H9 (cell line): ENCODE measurements around the gene ADM. TPM values are rescaled to one million over a fixed set of nuclear protein-coding genes. Genes with fewer than 3 reads are reported as not detected.

Experiments used
- DNase-seq: peaks from one replicate; pipeline ENCODE4 v3.0.0-alpha.2; 2017
- H2AFZ ChIP-seq: one replicate; pipeline ENCODE4 v1.6.1; 2013; ENCODE audit warnings: mild to moderate bottlenecking, low read length, control low read depth, moderate library complexity
- H2AK5ac ChIP-seq: 2 replicates; pipeline ENCODE4 v1.6.1; 2013; ENCODE audit warnings: low read length, control low read depth, mixed read lengths; ENCODE audit not compliant: insufficient read length
- H2BK120ac ChIP-seq: one replicate; pipeline ENCODE4 v1.6.1; 2013; ENCODE audit warnings: low read depth, mild to moderate bottlenecking, low read length, control low read depth, inconsistent platforms; ENCODE audit not compliant: poor library complexity, severe bottlenecking
- H2BK12ac ChIP-seq: 2 replicates; pipeline ENCODE4 v1.6.1; 2013; ENCODE audit warnings: low read length, control low read depth, mixed read lengths, low read depth; ENCODE audit not compliant: insufficient read length
- H2BK15ac ChIP-seq: 2 replicates; pipeline ENCODE4 v1.6.1; 2013; ENCODE audit warnings: low read depth, low read length, control low read depth
- H2BK20ac ChIP-seq: one replicate; pipeline ENCODE4 v1.6.1; 2013; ENCODE audit warnings: low read depth, mild to moderate bottlenecking, low read length, control low read depth, inconsistent platforms; ENCODE audit not compliant: poor library complexity, severe bottlenecking
- H2BK5ac ChIP-seq: 2 replicates; pipeline ENCODE4 v1.6.1; 2013; ENCODE audit warnings: low read length, control low read depth, mixed read lengths; ENCODE audit not compliant: insufficient read length
- H3K14ac ChIP-seq: 2 replicates; pipeline ENCODE4 v1.6.1; 2013; ENCODE audit warnings: low read length, control low read depth; ENCODE audit not compliant: insufficient read depth
- H3K18ac ChIP-seq: 2 replicates; pipeline ENCODE4 v1.6.1; 2013; ENCODE audit warnings: low read depth, mild to moderate bottlenecking, mixed read lengths, low read length, control low read depth; ENCODE audit not compliant: insufficient read length
- H3K23ac ChIP-seq: 2 replicates; pipeline ENCODE4 v1.6.1; 2013; ENCODE audit warnings: low read length, control low read depth, mixed read lengths, low read depth; ENCODE audit not compliant: insufficient read length
- H3K23me2 ChIP-seq: 2 replicates; pipeline ENCODE4 v1.6.1; 2013; ENCODE audit warnings: low read depth, mild to moderate bottlenecking, mixed read lengths, low read length, control low read depth; ENCODE audit not compliant: insufficient read length, poor library complexity, severe bottlenecking
- H3K27ac ChIP-seq: 2 replicates; pipeline ENCODE4 v1.5.1; 2013; ENCODE audit warnings: low read length, control low read depth, mixed read lengths, low read depth; ENCODE audit not compliant: insufficient read length
- H3K27me3 ChIP-seq: 2 replicates; pipeline ENCODE4 v1.6.1; 2013; ENCODE audit warnings: low read length, control low read depth, inconsistent platforms; ENCODE audit not compliant: insufficient read depth
- H3K4ac ChIP-seq: 2 replicates; pipeline ENCODE4 v1.6.1; 2013; ENCODE audit warnings: low read depth, mild to moderate bottlenecking, control low read depth, inconsistent platforms, low read length, moderate library complexity
- H3K4me1 ChIP-seq: 2 replicates; pipeline ENCODE4 v1.6.1; 2013; ENCODE audit warnings: low read length, control low read depth, inconsistent platforms; ENCODE audit not compliant: insufficient read depth
- H3K4me2 ChIP-seq: 2 replicates; pipeline ENCODE4 v1.6.1; 2013; ENCODE audit warnings: low read length, control low read depth, mixed read lengths; ENCODE audit not compliant: insufficient read length, insufficient read depth
- H3K56ac ChIP-seq: 2 replicates; pipeline ENCODE4 v1.6.1; 2013; ENCODE audit warnings: low read depth, mild to moderate bottlenecking, mixed read lengths, low read length, control low read depth; ENCODE audit not compliant: insufficient read length
- H3K79me1 ChIP-seq: 2 replicates; pipeline ENCODE4 v1.6.1; 2013; ENCODE audit warnings: low read depth, mild to moderate bottlenecking, moderate library complexity, low read length, control low read depth, inconsistent platforms; ENCODE audit not compliant: insufficient read depth, poor library complexity, severe bottlenecking
- H3K79me2 ChIP-seq: 2 replicates; pipeline ENCODE4 v1.6.1; 2013; ENCODE audit warnings: low read length, control low read depth, inconsistent platforms; ENCODE audit not compliant: insufficient read depth
- H3K9ac ChIP-seq: 2 replicates; pipeline ENCODE4 v1.6.1; 2013; ENCODE audit warnings: low read length, control low read depth, mixed read lengths; ENCODE audit not compliant: insufficient read length; ENCODE audit errors: extremely low read depth
- H3K9me3 ChIP-seq: one replicate; pipeline ENCODE4 v1.6.1; 2013; ENCODE audit warnings: low read depth, low read length, inconsistent platforms; ENCODE audit not compliant: control insufficient read depth
- H3T11ph ChIP-seq: one replicate; pipeline ENCODE4 v1.6.1; 2013; ENCODE audit warnings: mild to moderate bottlenecking, low read length, control low read depth, inconsistent platforms
- H4K20me1 ChIP-seq: one replicate; pipeline ENCODE4 v1.6.1; 2013; ENCODE audit not compliant: control insufficient read depth, insufficient read length, insufficient read depth
- H4K5ac ChIP-seq: 2 replicates; pipeline ENCODE4 v1.6.1; 2013; ENCODE audit warnings: low read depth, mild to moderate bottlenecking, mixed read lengths, low read length, control low read depth; ENCODE audit not compliant: insufficient read length
- H4K8ac ChIP-seq: replicated peaks from 2 replicates; pipeline ENCODE4 v1.6.1; 2013; ENCODE audit warnings: low read length, control low read depth, mixed read lengths, low read depth; ENCODE audit not compliant: insufficient read length
- H4K91ac ChIP-seq: 2 replicates; pipeline ENCODE4 v1.6.1; 2013; ENCODE audit warnings: low read depth, mild to moderate bottlenecking, moderate library complexity, mixed read lengths, low read length, control low read depth; ENCODE audit not compliant: insufficient read length
- H3K27ac Mint-ChIP-seq, 3 experiments: 2 replicates in 2 of 3; 3 replicates in 1 of 3; pipeline ENCODE4 v1.8.0; 2020 to 2021; ENCODE audit warnings: mixed read lengths in 3 of 3, mild to moderate bottlenecking in 1 of 3, moderate library complexity in 1 of 3
- H3K27me3 Mint-ChIP-seq: 2 replicates; pipeline ENCODE4 v1.8.0; 2021; ENCODE audit warnings: low read depth, mild to moderate bottlenecking, moderate library complexity, mixed read lengths
- H3K36me3 Mint-ChIP-seq, 3 experiments: 2 replicates in 2 of 3; 3 replicates in 1 of 3; pipeline ENCODE4 v1.8.0; 2020 to 2021; ENCODE audit warnings: low read depth in 3 of 3, mixed read lengths in 3 of 3; ENCODE audit not compliant: insufficient read depth in 1 of 3
- H3K4me1 Mint-ChIP-seq, 2 experiments: 2 replicates each; pipeline ENCODE4 v1.8.0; 2020; ENCODE audit warnings: mixed read lengths in 2 of 2
- H3K4me3 Mint-ChIP-seq, 2 experiments: 2 replicates in 1 of 2; 3 replicates in 1 of 2; pipeline ENCODE4 v1.8.0; 2020 to 2021; ENCODE audit warnings: mild to moderate bottlenecking in 2 of 2, mixed read lengths in 2 of 2, moderate library complexity in 1 of 2
- H3K9me3 Mint-ChIP-seq, 2 experiments: 2 replicates in 1 of 2; 3 replicates in 1 of 2; pipeline ENCODE4 v1.8.0; 2020; ENCODE audit warnings: mild to moderate bottlenecking in 2 of 2, mixed read lengths in 2 of 2, moderate library complexity in 1 of 2
- CTCF ChIP-seq: fragments of 200-600 bp; sonication (generic); conservative IDR thresholded peaks from 3 replicates; pipeline ENCODE4 v1.8.0; 2021; ENCODE audit warnings: antibody characterized with exemption, mild to moderate bottlenecking
- WGBS: extraction: QIAGEN DNeasy Blood & Tissue Kit; methylation state at CpG from one replicate; pipeline ENCODE4 v1.1.7; 2013; ENCODE audit warnings: missing lambda C conversion rate, low lambda C conversion rate, mixed read lengths; ENCODE audit not compliant: insufficient read length; ENCODE audit errors: extremely low coverage; 5-methylcytosine and 5-hydroxymethylcytosine counted together
- total RNA-seq: library from RNA; stranded (reverse); gene quantifications from 2 replicates; pipeline ENCODE4 v1.2.1, GENCODE V29; 2021

The ADM gene
- total RNA-seq, 1 experiment from 2014 or later, result 99.1 TPM

GRCh38 chr11:10326012-10326964 is 21.4 kb downstream of the ADM start:
- H3K27me3 ChIP-seq, result no peaks in the 10 kb centered on the region
- H3K9me3 ChIP-seq, result no peaks in the 10 kb centered on the region
- no peak overlapping the region for H4K8ac ChIP-seq
- H2BK20ac ChIP-seq, result no peak overlapping the region
- no peak for TF ChIP-seq CTCF
- Mint-ChIP-seq H3K27me3 (peaks cover 2% of the 10 kb centered on the region; the same call in 1 of the 2 replicates), H3K4me3 (no peak overlapping the region), H3K27ac (peak overlapping the region in 2 of 3 experiments; percentile 46 to 93; a peak in 3 of 7 replicates), H3K9me3 (no peaks in the 10 kb centered on the region; a peak in 1 of 5 replicates), H3K4me1 (peaks cover 27 to 56% of the 10 kb centered on the region in 2 experiments), H3K36me3 (no peaks in the 10 kb centered on the region; a peak in 2 of 7 replicates)
- no peak overlapping the region for H2AFZ ChIP-seq
- no peak overlapping the region for H3K56ac ChIP-seq
- H2BK15ac ChIP-seq, result no peak overlapping the region
- WGBS, result no CpG with 5 or more reads among the region's 2 CpGs
- H2BK120ac ChIP-seq, result no peak overlapping the region
- H2BK12ac ChIP-seq, result no peak overlapping the region
- H3K79me2 ChIP-seq, result no peaks in the 10 kb centered on the region
- no peaks in the 10 kb centered on the region for H3K79me1 ChIP-seq
- H3K18ac ChIP-seq, result no peak overlapping the region
- no peak overlapping the region for H3K23ac ChIP-seq
- H3K4me1 ChIP-seq, result peaks cover 13% of the 10 kb centered on the region
- H4K91ac ChIP-seq, result no peak overlapping the region
- no peak overlapping the region for H3K4ac ChIP-seq
- H3K23me2 ChIP-seq, result no peaks in the 10 kb centered on the region
- H3K4me2 ChIP-seq, result no peak overlapping the region
- H2AK5ac ChIP-seq, result no peak overlapping the region
- H4K20me1 ChIP-seq, result no peaks in the 10 kb centered on the region
- no peak overlapping the region for H3K9ac ChIP-seq
- no peak overlapping the region for H3K14ac ChIP-seq
- no peak for DNase-seq
- H4K5ac ChIP-seq, result no peak overlapping the region
- H2BK5ac ChIP-seq, result no peak overlapping the region
- H3K27ac ChIP-seq, result no peak overlapping the region
- no peak overlapping the region for H3T11ph ChIP-seq
